Panc1 (cell line): Measurements from ENCODE around the gene LAS1L. TPM values are rescaled to one million over a fixed set of nuclear protein-coding genes. Genes with fewer than 3 reads are reported as not detected.

Source experiments
- ATAC-seq: fragments of 200-7000 bp; cut with Tn5 transposase; 2 replicates; pipeline ENCODE4 v1.9.1; 2020; ENCODE audit warnings: mild to moderate bottlenecking, moderate library complexity
- BruUV-seq: library from RNA; stranded (reverse); fragments of 400-500 nt; replicated peaks from 2 replicates; lab custom pipeline; 2021; lab: Mats Ljungman, UMichigan
- CTCF ChIA-PET: fragments of 300-600 bp; sonication (Branson Sonifier 250); formaldehyde crosslinking; loops from one replicate; lab custom pipeline; 2022; ENCODE audit warnings: antibody characterized with exemption; lab: Charles Lee
- POLR2A ChIA-PET: fragments of 300-600 bp; sonication (Branson Sonifier 250); formaldehyde crosslinking; loops from one replicate; lab custom pipeline; 2022; ENCODE audit warnings: antibody characterized with exemption; lab: Charles Lee
- DNase-seq: peaks from one replicate; pipeline ENCODE4 v3.0.0-alpha.2; 2010; ENCODE audit warnings: low read depth, low spot score
- H3K27ac ChIP-seq: 2 replicates; pipeline ENCODE4 v1.5.1; 2011; ENCODE audit warnings: mild to moderate bottlenecking, low read length, inconsistent platforms
- H3K27me3 ChIP-seq: fragments of 200-500 bp; sonication (Bioruptor generic); 2 replicates; pipeline ENCODE4 v1.6.0; 2014; ENCODE audit warnings: low read length, inconsistent platforms; ENCODE audit not compliant: control insufficient read depth, insufficient read depth
- H3K36me3 ChIP-seq: fragments of 200-500 bp; sonication (Bioruptor generic); 2 replicates; pipeline ENCODE4 v1.5.1; 2014; ENCODE audit warnings: inconsistent platforms, mild to moderate bottlenecking, low read length, moderate library complexity; ENCODE audit not compliant: control insufficient read depth, insufficient read depth
- H3K4me1 ChIP-seq: 2 replicates; pipeline ENCODE4 v1.5.1; 2011; ENCODE audit warnings: inconsistent platforms, mild to moderate bottlenecking, low read length, moderate library complexity; ENCODE audit not compliant: control insufficient read depth, insufficient read depth
- H3K4me3 ChIP-seq, 2 experiments: 2 replicates each; pipeline ENCODE4 v1.5.1; 2011 to 2012; ENCODE audit warnings: low read depth in 2 of 2, low read length in 2 of 2, mild to moderate bottlenecking in 2 of 2, inconsistent platforms in 1 of 2, moderate library complexity in 1 of 2
- H3K9me3 ChIP-seq: fragments of 200-500 bp; sonication (Bioruptor generic); 2 replicates; pipeline ENCODE4 v1.5.1; 2014; ENCODE audit warnings: low read depth, mild to moderate bottlenecking, inconsistent platforms, low read length, moderate library complexity; ENCODE audit not compliant: control insufficient read depth, insufficient read depth
- CTCF ChIP-seq: fragments of 450-650 bp; IDR thresholded peaks from 2 replicates; pipeline ENCODE4 v1.5.1; 2017; ENCODE audit warnings: mild to moderate bottlenecking
- POLR2AphosphoS5 ChIP-seq: IDR thresholded peaks from 2 replicates; pipeline ENCODE4 v1.6.1; 2012; ENCODE audit warnings: mild to moderate bottlenecking, low read depth, low read length, moderate library complexity
- SIN3A ChIP-seq: IDR thresholded peaks from 2 replicates; pipeline ENCODE4 v1.6.1; 2012; ENCODE audit warnings: low read depth, mild to moderate bottlenecking, low read length, moderate library complexity, borderline replicate concordance; ENCODE audit not compliant: insufficient read depth
- TCF7L2 ChIP-seq: IDR thresholded peaks from 2 replicates; pipeline ENCODE4 v1.6.1; 2011; ENCODE audit warnings: mild to moderate bottlenecking, low read depth, low read length, inconsistent platforms
- in situ Hi-C: cut with HindIII; loops from 2 replicates; pipeline ENCODE4 v1.10.0; 2016; ENCODE audit warnings: low sequenced_read_pairs, low pct_unique_long_range_greater_than_20kb
- intact Hi-C: fragments of 100-400 bp; cut with micrococcal nuclease; formaldehyde crosslinking; loops from one replicate; pipeline ENCODE4 v1.10.0; 2022; ENCODE audit not compliant: unreplicated experiment
- total RNA-seq: library from RNA; stranded (reverse); gene quantifications from one replicate; pipeline ENCODE4 v1.2.1, GENCODE V29; 2021; ENCODE audit not compliant: unreplicated experiment
- TF ChIP-seq, protein P1 (sequence below), 2 experiments: IDR thresholded peaks; 2 replicates each; pipeline ENCODE4 v1.6.1; 2011 to 2012; ENCODE audit warnings: low read depth in 2 of 2, control low read depth in 1 of 2, low read length in 1 of 2, mild to moderate bottlenecking in 1 of 2, moderate library complexity in 1 of 2; ENCODE audit not compliant: insufficient read depth in 1 of 2

LAS1L gene
- total RNA-seq, 1 experiment from 2014 or later, result 56.4 TPM

GRCh38 chrX:65576160-65576559, 41.6 kb upstream of the LAS1L start:
- Histone ChIP-seq H3K4me1 (no peaks in the 10 kb centered on the region), H3K9me3 (no peaks in the 10 kb centered on the region), H3K36me3 (no peaks in the 10 kb centered on the region), H3K4me3 (no peak overlapping the region), H3K27ac (no peak overlapping the region), H3K27me3 (no peaks in the 10 kb centered on the region; the same call in 1 of the 2 replicates)
- intact Hi-C loops, result no loop called here
- no peak for TF ChIP-seq POLR2AphosphoS5
- TF ChIP-seq SIN3A, result no peak
- TF ChIP-seq, protein P1, sequence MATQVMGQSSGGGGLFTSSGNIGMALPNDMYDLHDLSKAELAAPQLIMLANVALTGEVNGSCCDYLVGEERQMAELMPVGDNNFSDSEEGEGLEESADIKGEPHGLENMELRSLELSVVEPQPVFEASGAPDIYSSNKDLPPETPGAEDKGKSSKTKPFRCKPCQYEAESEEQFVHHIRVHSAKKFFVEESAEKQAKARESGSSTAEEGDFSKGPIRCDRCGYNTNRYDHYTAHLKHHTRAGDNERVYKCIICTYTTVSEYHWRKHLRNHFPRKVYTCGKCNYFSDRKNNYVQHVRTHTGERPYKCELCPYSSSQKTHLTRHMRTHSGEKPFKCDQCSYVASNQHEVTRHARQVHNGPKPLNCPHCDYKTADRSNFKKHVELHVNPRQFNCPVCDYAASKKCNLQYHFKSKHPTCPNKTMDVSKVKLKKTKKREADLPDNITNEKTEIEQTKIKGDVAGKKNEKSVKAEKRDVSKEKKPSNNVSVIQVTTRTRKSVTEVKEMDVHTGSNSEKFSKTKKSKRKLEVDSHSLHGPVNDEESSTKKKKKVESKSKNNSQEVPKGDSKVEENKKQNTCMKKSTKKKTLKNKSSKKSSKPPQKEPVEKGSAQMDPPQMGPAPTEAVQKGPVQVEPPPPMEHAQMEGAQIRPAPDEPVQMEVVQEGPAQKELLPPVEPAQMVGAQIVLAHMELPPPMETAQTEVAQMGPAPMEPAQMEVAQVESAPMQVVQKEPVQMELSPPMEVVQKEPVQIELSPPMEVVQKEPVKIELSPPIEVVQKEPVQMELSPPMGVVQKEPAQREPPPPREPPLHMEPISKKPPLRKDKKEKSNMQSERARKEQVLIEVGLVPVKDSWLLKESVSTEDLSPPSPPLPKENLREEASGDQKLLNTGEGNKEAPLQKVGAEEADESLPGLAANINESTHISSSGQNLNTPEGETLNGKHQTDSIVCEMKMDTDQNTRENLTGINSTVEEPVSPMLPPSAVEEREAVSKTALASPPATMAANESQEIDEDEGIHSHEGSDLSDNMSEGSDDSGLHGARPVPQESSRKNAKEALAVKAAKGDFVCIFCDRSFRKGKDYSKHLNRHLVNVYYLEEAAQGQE (IDR thresholded peaks at IDR 0.05; ENCODE audit: insufficient read depth in 1 of 2, low read depth in 2 of 2, low read length in 1 of 2), result no peak
- no peak for TF ChIP-seq CTCF
- no peak for TF ChIP-seq TCF7L2
- no TSS peak for BruUV-seq
- in situ Hi-C loops, result no loop called here
- ATAC-seq (no peak), DNase-seq (no peak)
- ChIA-PET CTCF (no interaction called here), POLR2A (no interaction called here)

GRCh38 chrX:65575022-65575421, 40.4 kb upstream of the LAS1L start:
- H3K27me3 ChIP-seq, result no peaks in the 10 kb centered on the region; the same call in 1 of the 2 replicates
- TF ChIP-seq SIN3A (no peak), POLR2AphosphoS5 (no peak)
- in situ Hi-C loops, result no loop called here
- no peak overlapping the region for H3K27ac ChIP-seq
- no peaks in the 10 kb centered on the region for H3K36me3 ChIP-seq
- BruUV-seq, result no TSS peak
- ChIA-PET POLR2A (no interaction called here), CTCF (no interaction called here)
- H3K4me3 ChIP-seq, result no peak overlapping the region
- no peaks in the 10 kb centered on the region for H3K9me3 ChIP-seq
- intact Hi-C loops, result no loop called here
- no peak for ATAC-seq
- no peak for DNase-seq
- H3K4me1 ChIP-seq, result no peaks in the 10 kb centered on the region

- in situ Hi-C loops, result no loop called here
- intact Hi-C loops, result no loop called here
- no peak for TF ChIP-seq SIN3A
- TF ChIP-seq POLR2AphosphoS5, result no peak
- TF ChIP-seq, protein P1 (IDR thresholded peaks at IDR 0.05; ENCODE audit: insufficient read depth in 1 of 2, low read depth in 2 of 2, low read length in 1 of 2), result no peak
- no peak for TF ChIP-seq TCF7L2
- no peak for TF ChIP-seq CTCF
- ATAC-seq, result no peak
- Histone ChIP-seq H3K4me1 (no peaks in the 10 kb centered on the region), H3K36me3 (no peaks in the 10 kb centered on the region), H3K27me3 (no peaks in the 10 kb centered on the region; the same call in 1 of the 2 replicates), H3K27ac (no peak overlapping the region), H3K4me3 (no peak overlapping the region), H3K9me3 (no peaks in the 10 kb centered on the region)
- DNase-seq, result no peak
- ChIA-PET CTCF (no interaction called here), POLR2A (no interaction called here)
- no TSS peak for BruUV-seq
Measured at GRCh38 chrX:65574356-65574755, 39.8 kb upstream of the LAS1L start.
